ENCODE data around the gene RASSF8. TPM values are rescaled to one million over a fixed set of nuclear protein-coding genes. Genes with fewer than 3 reads are reported as not detected.

RASSF8 gene
- total RNA-seq, 3 donors from 2014 or later (not counting 1 experiment from before 2014, with no cell fraction given), result 0.35 to 1.3 (median 1.2) TPM

DNA sequence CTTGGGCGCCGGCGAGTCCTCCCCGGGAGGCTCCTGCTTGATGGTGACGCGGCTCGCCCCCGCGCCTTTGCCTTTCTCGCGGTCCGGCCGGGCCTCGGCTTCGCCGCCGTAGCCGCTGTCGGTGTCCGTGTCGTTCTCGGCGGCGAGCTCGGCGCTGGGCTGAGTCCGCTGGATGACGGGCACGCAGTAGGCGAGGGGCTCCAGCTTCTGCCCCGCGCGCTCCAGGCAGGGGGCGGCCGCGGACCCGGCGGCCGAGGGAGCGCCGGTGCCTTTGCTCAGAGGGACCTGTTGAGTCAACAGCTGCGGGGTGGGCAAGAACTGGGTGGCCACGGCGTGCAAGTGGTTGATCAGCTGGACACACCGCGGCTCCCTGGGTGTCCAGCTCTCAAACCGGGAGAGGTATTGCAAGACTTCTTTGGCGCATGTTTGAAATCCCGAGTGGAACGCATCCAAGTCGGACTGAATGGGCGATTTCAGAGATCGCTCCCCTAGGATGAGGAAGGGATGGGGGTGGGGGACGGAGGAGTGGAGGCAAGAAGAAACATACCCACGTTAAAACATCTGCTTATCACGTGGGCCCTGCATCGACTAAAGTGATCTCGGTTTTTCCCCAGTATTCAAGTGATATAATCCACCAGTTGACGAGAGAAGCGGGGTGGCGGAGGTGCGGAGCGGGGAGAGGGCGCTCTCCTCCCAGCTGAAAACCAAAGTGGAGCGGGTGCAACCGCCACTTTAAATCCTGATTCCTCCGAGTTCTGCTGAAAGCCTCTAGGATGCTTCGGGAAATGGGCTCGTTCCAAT lies 164.4 kb downstream of the RASSF8 start:
- Histone ChIP-seq H3K4me1 (ENCODE audit: control insufficient read depth, insufficient read depth, low read length) (peaks cover 35% of the 10 kb centered on the region), H3K4me3 (ENCODE audit: low read length) (peak overlapping the region; percentile 27), H3K27me3 (ENCODE audit: control insufficient read depth, insufficient read depth, low read length) (peaks cover 52% of the 10 kb centered on the region), H3K27ac (ENCODE audit: low read length) (no peak overlapping the region), H3K36me3 (ENCODE audit: control insufficient read depth, insufficient read depth, low read length) (no peaks in the 10 kb centered on the region), H3K9me3 (ENCODE audit: control insufficient read depth, insufficient read depth, low read length) (no peaks in the 10 kb centered on the region)
- H3K4me3 Mint-ChIP-seq, result peak overlapping the region; percentile 77
- no peaks in the 10 kb centered on the region for H3K9me3 Mint-ChIP-seq
- ATAC-seq (peak in 2 of 3 donors; percentile 29 to 38), DNase-seq (peak; percentile 21 to 63)
- no peaks in the 10 kb centered on the region for H3K36me3 Mint-ChIP-seq
- TF ChIP-seq, protein P1, sequence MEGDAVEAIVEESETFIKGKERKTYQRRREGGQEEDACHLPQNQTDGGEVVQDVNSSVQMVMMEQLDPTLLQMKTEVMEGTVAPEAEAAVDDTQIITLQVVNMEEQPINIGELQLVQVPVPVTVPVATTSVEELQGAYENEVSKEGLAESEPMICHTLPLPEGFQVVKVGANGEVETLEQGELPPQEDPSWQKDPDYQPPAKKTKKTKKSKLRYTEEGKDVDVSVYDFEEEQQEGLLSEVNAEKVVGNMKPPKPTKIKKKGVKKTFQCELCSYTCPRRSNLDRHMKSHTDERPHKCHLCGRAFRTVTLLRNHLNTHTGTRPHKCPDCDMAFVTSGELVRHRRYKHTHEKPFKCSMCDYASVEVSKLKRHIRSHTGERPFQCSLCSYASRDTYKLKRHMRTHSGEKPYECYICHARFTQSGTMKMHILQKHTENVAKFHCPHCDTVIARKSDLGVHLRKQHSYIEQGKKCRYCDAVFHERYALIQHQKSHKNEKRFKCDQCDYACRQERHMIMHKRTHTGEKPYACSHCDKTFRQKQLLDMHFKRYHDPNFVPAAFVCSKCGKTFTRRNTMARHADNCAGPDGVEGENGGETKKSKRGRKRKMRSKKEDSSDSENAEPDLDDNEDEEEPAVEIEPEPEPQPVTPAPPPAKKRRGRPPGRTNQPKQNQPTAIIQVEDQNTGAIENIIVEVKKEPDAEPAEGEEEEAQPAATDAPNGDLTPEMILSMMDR (IDR thresholded peaks at IDR 0.05), result no peak
- H3K27me3 Mint-ChIP-seq (ENCODE audit: low read depth in 2 of 2), result peaks cover 57 to 67% of the 10 kb centered on the region in 2 donors
- under 1% methylated on average over 69 of the region's 69 CpGs for WGBS (ENCODE audit: insufficient coverage)
- H3K4me1 Mint-ChIP-seq, result peaks cover 18 to 35% of the 10 kb centered on the region in 2 donors
- intact Hi-C loops (cut with micrococcal nuclease), result no loop called here
- H3K27ac Mint-ChIP-seq, result no peak overlapping the region

DNA sequence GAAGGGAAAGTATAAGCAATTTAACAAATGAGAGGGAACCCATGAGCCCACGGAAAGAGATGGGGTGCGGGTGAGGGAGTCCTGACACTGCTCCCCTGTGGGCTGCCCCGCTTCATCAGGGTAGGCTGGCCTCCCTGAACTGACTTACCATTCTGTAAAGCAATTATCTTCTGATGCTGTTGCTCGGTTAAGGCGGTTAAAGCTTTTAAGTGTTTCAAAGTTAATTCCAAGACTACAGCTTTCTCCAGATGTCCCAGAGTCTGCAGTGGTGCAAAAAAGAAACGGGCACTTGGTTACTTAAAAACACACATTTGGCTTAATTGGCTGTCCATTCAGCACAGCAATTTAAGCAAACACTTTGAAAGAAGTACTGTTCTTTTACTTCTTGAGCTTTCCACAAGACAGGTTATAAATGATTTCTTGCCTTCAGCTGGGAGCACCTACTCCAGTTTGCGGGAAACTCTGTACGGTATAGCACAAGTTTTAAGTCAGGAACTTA lies 165.0 kb downstream of the RASSF8 start:
- Mint-ChIP-seq H3K27me3 (ENCODE audit: low read depth in 2 of 2) (peaks cover 59 to 67% of the 10 kb centered on the region in 2 donors), H3K9me3 (no peaks in the 10 kb centered on the region), H3K4me3 (peak overlapping the region; percentile 77), H3K36me3 (no peaks in the 10 kb centered on the region), H3K27ac (no peak overlapping the region), H3K4me1 (peaks cover 18 to 35% of the 10 kb centered on the region in 2 donors)
- TF ChIP-seq, protein P1 (IDR thresholded peaks at IDR 0.05), result no peak
- DNase-seq, result no peak
- H3K27ac ChIP-seq (ENCODE audit: low read length), result no peak overlapping the region
- H3K36me3 ChIP-seq (ENCODE audit: control insufficient read depth, insufficient read depth, low read length), result no peaks in the 10 kb centered on the region
- H3K9me3 ChIP-seq (ENCODE audit: control insufficient read depth, insufficient read depth, low read length), result no peaks in the 10 kb centered on the region
- H3K27me3 ChIP-seq (ENCODE audit: control insufficient read depth, insufficient read depth, low read length), result peaks cover 52% of the 10 kb centered on the region
- 22% methylated on average over 8 of the region's 8 CpGs for WGBS (ENCODE audit: insufficient coverage)
- no peak for ATAC-seq
- H3K4me1 ChIP-seq (ENCODE audit: control insufficient read depth, insufficient read depth, low read length), result peaks cover 35% of the 10 kb centered on the region
- H3K4me3 ChIP-seq (ENCODE audit: low read length), result peak overlapping the region; percentile 27
- intact Hi-C loops (cut with micrococcal nuclease), result no loop called here

DNA sequence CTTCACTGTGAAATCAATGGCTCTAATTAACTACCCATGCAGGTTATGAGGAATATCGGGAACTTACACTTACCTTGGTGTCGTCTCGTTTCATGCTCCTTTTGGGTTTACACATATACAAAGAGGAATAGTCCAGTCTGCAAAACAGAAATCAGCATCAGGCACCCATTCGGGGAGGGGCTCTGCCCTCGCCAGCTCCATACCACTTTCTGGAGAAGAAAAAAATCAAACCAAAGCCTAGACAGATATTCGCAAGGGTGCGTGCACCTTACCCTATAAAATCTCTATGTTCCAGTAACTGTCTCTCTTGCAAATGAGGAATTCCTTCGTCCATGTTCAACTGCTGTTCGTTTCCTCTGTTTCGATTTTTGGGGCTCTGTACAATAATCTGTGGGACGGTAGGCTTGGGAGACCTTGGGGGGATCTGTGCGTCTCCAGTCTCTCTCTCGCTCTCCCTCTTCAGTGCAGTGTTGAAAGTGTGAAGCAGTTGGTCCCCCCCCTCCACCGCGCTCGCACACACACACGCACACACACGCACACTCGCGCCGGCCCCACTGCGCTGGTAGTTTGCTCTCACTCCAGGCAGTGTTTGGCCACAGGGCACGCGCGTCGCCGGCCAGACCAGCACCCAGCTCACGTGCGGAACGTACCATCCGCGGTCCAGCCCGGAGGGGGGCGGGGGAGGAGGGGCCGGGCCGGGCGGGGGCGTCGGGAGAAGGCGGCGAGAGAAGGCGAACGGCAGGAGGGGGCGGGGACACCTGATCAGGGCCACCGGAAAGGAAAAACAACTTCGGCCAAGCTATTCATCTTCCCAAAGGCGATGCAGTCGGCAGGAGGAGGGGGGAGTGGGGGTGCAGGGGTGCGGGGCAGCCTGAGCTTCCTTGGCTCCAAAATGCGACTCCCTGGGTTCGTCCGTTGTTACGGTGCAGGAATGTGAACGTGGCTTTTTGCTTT lies 166.2 kb downstream of the RASSF8 start, which contains the start of gene BHLHE41:
TSS of gene BHLHE41 (minus strand) at position 592 of the 954 bp plus-strand sequence. CDS start at position 334, 258 bp downstream.
- Mint-ChIP-seq H3K27ac (no peak within 1 kb of the TSS), H3K4me1 (peaks cover 18 to 35% of the 10 kb centered on the region in 2 donors), H3K4me3 (peak within 1 kb of the TSS; percentile 77), H3K9me3 (no peaks in the 10 kb centered on the region), H3K36me3 (no peaks in the 10 kb centered on the region), H3K27me3 (ENCODE audit: low read depth in 2 of 2) (peaks cover 60 to 71% of the 10 kb centered on the region in 2 donors)
- H3K4me3 ChIP-seq (ENCODE audit: low read length), result peak within 1 kb of the TSS; percentile 38
- WGBS (ENCODE audit: insufficient coverage), result under 1% methylated on average over 53 of the region's 54 CpGs
- H3K27me3 ChIP-seq (ENCODE audit: control insufficient read depth, insufficient read depth, low read length), result peaks cover 52% of the 10 kb centered on the region
- DNase-seq (peak in 1 of 2 donors; percentile 47), ATAC-seq (no peak)
- intact Hi-C loops (cut with micrococcal nuclease), result no loop called here
- TF ChIP-seq, protein P1 (IDR thresholded peaks at IDR 0.05), result no peak
- no peaks in the 10 kb centered on the region for H3K9me3 ChIP-seq (ENCODE audit: control insufficient read depth, insufficient read depth, low read length)
- peaks cover 35% of the 10 kb centered on the region for H3K4me1 ChIP-seq (ENCODE audit: control insufficient read depth, insufficient read depth, low read length)
- no peaks in the 10 kb centered on the region for H3K36me3 ChIP-seq (ENCODE audit: control insufficient read depth, insufficient read depth, low read length)
- peak within 1 kb of the TSS; percentile 60 for H3K27ac ChIP-seq (ENCODE audit: low read length)

All from natural killer cell (primary cell).